Activated naive CD4-positive, alpha-beta T cell treated with anti-CD3 and anti-CD28 coated beads, Interleukin-2, amount 50 U/mL, for 72 hours (primary cell): ENCODE measurements around the gene KRTAP12-3. TPM values are rescaled to one million over a fixed set of nuclear protein-coding genes. Genes with fewer than 3 reads are reported as not detected.
"Not testable (repeated sequence)": the region's sequence is repeated elsewhere in the genome, so short reads cannot be mapped to it uniquely, and the experiment has no call there.

Source experiments
- ATAC-seq, 2 donors: fragments of 150-1000 bp; cut with Tn5 transposase; 2 replicates each; pipeline ENCODE4 v1.10.0; 2021; ENCODE audit warnings: mild to moderate bottlenecking in 2 of 2, moderate library complexity in 2 of 2
- DNase-seq, 2 donors: peaks; one replicate each; pipeline ENCODE4 v3.0.0; 2021 to 2022; ENCODE audit warnings: low spot score in 2 of 2
- H3K27ac Mint-ChIP-seq, 2 donors: one replicate each; pipeline ENCODE4 v1.8.0; 2022; ENCODE audit warnings: mild to moderate bottlenecking in 2 of 2, mixed read lengths in 2 of 2
- H3K36me3 Mint-ChIP-seq, 2 donors: one replicate each; pipeline ENCODE4 v1.8.0; 2022; ENCODE audit warnings: mixed read lengths in 2 of 2
- H3K9me3 Mint-ChIP-seq, 2 donors: one replicate each; pipeline ENCODE4 v1.8.0; 2022; ENCODE audit warnings: mixed read lengths in 2 of 2
- total RNA-seq, 2 donors: library from RNA; stranded (reverse); gene quantifications; one replicate each; pipeline ENCODE4 v1.2.3, GENCODE V29; 2022

KRTAP12-3 gene
- total RNA-seq, 2 donors from 2014 or later: not detected

DNA sequence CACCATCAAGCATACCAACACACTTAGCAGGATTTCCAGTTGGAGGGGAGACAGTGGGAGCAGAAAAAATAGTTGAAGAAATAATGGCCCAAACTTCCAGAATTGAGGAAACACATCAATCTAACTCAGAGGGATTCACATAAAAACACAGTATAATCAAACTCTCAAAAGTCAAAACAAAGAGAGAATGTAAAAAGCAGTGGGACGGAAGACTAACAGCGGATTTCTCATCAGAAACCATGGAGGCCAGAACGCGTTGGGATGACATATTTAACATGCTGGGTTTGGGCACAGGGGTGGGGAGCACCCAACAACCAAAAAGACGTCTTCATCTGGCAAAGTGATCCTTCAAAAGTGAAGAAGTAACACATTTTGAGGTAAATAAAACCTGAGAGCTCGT, 37.8 kb upstream of the KRTAP12-3 start:
- Mint-ChIP-seq H3K9me3 (peaks cover 50 to 51% of the 10 kb centered on the region in 2 donors), H3K36me3 (peaks cover 53 to 57% of the 10 kb centered on the region in 2 donors), H3K27ac (no peak overlapping the region)
- DNase-seq: no peak
- ATAC-seq: no peak

DNA sequence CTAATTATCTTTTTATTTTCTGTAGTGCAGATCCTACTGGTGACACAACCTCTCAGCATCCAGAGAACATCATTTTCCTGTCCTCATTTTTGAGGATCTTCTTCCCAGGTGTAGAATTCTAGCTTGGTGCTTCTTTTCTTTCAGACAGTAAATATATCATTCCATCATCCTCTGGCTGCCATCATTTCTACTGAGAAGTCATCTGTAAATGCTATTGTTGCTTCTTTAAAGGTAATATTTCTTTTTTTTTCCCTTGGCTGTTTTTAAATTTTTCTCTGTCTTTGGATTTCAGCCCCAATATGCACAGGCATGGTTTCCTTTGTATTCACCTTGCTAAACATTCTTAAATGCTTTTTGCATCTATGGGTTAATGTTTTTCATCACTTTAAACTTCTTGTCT, 34.2 kb upstream of the KRTAP12-3 start:
- Mint-ChIP-seq H3K36me3 (peaks cover 48 to 53% of the 10 kb centered on the region in 2 donors), H3K9me3 (peaks cover 46 to 52% of the 10 kb centered on the region in 2 donors), H3K27ac (no peak overlapping the region)
- ATAC-seq (no peak), DNase-seq (no peak)

DNA sequence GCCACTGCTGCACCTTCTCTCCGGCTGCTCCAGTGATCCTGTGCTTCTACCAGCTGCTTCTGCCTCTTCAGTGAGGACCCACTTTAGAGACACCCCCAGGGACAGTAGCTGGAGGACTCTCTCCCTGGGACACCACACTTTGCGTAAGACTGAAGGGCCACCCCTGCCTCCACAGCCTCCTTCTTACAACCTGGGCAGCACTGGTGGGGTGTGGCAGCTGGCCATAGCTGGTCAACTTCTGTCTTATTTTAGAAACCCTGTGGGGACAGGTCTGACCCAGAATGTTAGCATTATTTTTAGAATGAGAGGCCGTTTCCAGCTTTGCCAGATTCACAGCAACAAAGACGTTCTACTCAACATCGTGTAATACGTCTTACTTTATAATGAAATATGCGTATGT, 32.0 kb upstream of the KRTAP12-3 start:
- Mint-ChIP-seq H3K9me3 (peaks cover 32 to 41% of the 10 kb centered on the region in 2 donors), H3K36me3 (peaks cover 36 to 42% of the 10 kb centered on the region in 2 donors), H3K27ac (no peak overlapping the region)
- no peak for DNase-seq
- no peak for ATAC-seq

DNA sequence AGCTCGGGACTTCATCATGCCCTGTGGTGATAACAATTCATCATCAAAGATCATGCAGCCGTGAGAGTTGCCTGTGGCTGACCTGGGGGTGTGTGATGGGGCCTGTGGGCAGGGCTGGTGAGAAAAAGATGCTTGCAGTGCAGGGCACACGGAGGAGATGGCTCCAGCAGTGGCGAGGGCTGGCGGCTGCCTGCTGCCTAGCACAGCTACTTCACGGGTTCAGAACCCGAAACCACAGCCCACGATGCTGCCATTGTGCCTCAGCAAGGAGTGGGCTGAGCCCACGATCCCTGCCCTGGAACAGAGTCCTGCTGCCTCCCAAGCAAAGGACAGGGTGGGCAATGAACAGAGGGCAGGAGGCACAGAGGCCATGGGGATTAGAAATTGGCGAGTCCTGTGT, 31.5 kb upstream of the KRTAP12-3 start:
- H3K9me3 Mint-ChIP-seq: peaks cover 35 to 44% of the 10 kb centered on the region in 2 donors
- H3K36me3 Mint-ChIP-seq: peaks cover 38 to 45% of the 10 kb centered on the region in 2 donors
- ATAC-seq (no peak), DNase-seq (no peak)
- H3K27ac Mint-ChIP-seq: no peak overlapping the region

DNA sequence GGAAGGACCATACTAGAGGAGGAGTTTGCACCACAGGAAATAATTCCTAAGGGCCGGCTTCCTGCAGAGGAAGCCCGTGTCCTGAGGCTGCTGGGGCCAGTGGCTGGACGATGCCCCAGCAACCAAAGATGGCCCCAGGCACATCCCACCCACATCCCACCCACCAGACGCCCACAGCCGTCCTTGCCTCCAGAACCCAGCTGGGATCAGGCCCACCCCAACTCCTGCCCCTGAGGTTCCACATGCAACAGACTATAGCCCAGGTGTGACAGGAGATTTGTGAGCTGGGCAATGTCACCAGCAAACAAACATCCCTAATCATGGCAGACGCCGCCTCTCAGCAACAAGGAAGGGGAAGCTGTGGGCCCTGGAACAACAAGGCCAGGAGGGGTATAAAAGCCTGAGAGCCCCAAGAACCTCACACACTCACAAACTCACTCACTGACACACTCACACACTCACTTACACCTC, 31.0 kb upstream of the KRTAP12-3 start, which contains the start of gene KRTAP10-9:
Gene KRTAP10-9 (plus strand): TSS at position 421 of the 471 bp plus-strand sequence. CDS start 79 bp downstream, outside the sequence.
- DNase-seq: no peak
- ATAC-seq: no peak
- Mint-ChIP-seq H3K36me3 (peaks cover 38 to 50% of the 10 kb centered on the region in 2 donors), H3K27ac (no peak within 1 kb of the TSS), H3K9me3 (peaks cover 38 to 49% of the 10 kb centered on the region in 2 donors)

DNA sequence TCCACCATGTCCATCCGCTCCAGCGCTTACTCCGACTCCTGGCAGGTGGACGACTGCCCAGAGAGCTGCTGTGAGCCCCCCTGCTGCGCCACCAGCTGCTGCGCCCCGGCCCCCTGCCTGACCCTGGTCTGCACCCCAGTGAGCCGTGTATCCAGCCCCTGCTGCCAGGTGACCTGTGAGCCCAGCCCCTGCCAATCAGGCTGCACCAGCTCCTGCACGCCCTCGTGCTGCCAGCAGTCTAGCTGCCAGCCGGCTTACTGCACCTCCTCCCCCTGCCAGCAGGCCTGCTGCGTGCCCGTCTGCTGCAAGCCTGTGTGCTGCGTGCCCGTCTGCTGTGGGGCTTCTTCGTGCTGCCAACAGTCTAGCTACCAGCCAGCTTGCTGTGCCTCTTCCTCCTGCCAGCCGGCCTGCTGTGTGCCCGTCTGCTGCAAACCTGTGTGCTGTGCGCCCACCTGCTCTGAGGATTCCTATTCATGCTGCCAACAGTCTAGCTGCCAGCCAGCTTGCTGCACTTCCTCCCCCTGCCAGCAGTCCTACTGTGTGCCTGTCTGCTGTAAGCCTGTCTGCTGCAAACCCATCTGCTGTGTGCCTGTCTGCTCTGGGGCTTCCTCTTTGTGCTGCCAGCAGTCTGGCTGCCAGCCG, 30.4 kb upstream of the KRTAP12-3 start:
- not testable (repeated sequence) for ATAC-seq, DNase-seq, H3K27ac Mint-ChIP-seq
- H3K9me3 Mint-ChIP-seq: peaks cover 42 to 53% of the 10 kb centered on the region in 2 donors
- peaks cover 37 to 51% of the 10 kb centered on the region in 2 donors for H3K36me3 Mint-ChIP-seq

DNA sequence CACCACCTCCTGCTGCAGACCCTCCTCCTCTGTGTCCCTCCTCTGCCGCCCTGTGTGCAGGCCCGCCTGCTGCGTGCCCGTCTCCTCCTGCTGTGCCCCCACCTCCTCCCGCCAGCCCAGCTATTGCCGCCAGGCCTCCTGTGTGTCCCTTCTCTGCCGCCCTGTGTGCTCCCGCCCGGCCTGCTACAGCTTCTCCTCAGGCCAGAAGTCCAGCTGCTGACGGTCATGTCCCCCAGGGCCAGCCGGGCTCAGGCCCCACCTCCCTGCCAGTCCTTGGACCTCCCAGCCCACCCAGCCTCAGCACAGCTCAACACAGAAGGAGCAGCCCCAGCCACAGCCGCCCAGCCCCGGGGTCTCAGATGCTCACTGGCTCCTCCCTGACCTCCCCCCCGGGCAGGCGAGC, 29.9 kb upstream of the KRTAP12-3 start:
- peaks cover 31 to 45% of the 10 kb centered on the region in 2 donors for H3K36me3 Mint-ChIP-seq
- H3K9me3 Mint-ChIP-seq: peaks cover 36 to 51% of the 10 kb centered on the region in 2 donors
- not testable (repeated sequence) for DNase-seq, H3K27ac Mint-ChIP-seq, ATAC-seq

DNA sequence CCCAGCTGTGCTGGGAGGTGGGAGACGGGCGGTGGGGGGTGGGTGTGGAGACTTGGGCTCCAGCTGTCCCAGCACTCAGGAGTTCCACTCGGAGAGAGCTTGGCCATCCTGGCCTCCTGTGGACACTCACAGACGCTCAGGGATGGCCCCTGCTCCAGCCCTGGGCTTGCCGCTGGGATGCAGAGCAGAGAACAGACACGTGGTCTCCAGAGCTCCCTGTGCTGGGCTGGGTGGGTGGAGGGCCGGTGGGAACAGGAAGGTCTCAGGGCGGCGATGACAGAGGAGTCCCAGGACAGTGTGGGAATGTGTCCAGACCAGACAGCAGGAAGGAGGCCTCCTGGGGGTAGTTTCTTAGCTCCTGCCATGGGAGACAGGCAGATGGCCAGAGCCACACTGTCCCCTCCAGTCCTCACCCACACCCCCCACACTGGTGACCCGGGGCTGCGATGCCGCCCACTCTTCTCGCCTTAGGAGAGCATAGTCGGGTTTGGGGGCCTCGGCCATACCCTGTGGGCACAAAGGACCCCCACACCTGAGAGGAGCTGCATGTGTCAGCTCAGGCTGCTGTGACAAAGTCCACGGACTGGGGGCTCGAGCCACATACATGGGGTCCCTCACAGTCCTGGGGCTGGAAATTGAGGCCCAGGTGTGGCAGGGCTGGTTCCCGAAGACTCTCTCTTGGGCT, 28.9 kb upstream of the KRTAP12-3 start:
- Mint-ChIP-seq H3K9me3 (peaks cover 30 to 47% of the 10 kb centered on the region in 2 donors), H3K27ac (no peak overlapping the region), H3K36me3 (peaks cover 24 to 36% of the 10 kb centered on the region in 2 donors)
- DNase-seq (no peak), ATAC-seq (no peak)

DNA sequence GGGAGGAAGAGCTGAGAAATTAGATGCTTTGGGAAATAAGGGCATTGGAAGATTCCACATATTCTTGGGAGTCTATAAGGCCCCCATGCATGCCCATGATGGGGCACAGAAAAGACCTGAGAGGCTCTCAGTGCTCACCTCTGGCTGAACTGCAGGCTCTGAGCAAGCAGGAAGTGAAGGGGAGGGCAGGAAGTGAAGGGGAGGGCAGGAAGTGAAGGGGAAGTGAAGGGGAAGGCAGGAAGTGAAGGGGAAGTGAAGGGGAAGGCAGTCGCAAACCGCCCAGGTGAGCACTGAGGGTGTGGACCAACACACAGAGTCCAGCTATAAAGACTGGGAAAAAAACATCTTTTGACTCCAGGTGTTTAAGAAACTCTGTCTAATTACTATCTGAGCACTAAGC, 27.3 kb upstream of the KRTAP12-3 start:
- Mint-ChIP-seq H3K36me3 (peaks cover 19 to 24% of the 10 kb centered on the region in 2 donors), H3K27ac (peak overlapping the region in 1 of 2 donors; percentile 66), H3K9me3 (peaks cover 27 to 35% of the 10 kb centered on the region in 2 donors)
- DNase-seq (no peak), ATAC-seq (no peak)

DNA sequence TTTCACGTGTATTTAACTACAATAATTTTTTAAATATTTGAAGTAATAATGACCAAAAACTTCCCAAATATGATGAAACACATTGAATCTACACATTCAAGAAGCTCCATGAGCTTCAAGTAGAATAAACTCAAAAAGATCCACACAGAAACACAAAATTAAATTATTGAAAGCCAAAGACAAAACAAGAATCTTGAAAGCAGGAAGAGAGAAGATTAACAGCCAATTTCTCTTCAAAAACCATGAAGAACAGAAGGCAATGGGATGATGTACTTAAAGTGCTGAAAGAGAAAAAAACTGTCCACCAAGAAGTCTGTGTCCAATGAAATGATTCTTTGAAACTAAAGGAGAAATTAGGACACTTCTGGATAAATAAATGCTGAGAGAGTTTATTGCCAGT, 25.7 kb upstream of the KRTAP12-3 start:
- Mint-ChIP-seq H3K36me3 (peaks cover 19 to 24% of the 10 kb centered on the region in 2 donors), H3K27ac (no peak overlapping the region), H3K9me3 (peaks cover 27 to 35% of the 10 kb centered on the region in 2 donors)
- no peak for ATAC-seq
- DNase-seq: no peak

DNA sequence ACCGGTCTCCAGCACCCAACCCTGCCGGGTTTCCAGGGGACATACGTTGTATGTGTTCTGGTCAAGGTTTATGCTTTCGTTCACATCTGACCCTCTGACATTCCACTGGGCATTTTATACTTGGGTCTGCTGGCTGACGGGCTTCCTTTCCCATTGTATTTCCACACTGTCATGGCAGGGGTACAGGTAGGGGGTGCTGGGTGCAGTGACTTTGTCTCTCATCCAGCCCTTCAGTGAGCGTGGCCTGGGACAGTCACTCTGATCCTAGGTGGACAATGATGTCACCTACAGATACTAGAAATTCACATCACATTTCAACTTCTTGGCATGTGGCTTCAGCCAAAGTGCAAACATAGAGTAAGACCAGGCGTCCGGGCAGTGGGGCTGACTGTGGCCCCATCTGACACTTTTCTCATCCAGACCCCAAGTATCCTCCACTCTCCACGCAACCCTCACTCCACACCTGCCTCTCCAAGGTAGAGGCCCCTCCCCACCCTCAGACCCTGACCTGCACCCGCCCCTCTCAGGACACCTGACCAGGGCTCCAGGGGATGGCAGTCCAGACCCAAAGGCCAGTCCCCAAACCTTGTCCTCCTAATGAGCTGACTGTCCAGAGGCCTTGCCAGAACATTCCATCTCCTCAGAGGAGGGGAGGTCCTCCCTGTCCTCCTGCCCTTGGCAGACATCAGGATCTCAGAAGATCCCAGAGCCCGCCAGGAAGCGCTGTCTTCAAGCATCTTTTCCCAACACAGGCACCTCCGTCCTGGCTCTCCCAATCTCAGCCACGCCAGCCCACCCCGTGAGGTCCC, 21.3 kb upstream of the KRTAP12-3 start:
- ATAC-seq: no peak
- H3K9me3 Mint-ChIP-seq: peaks cover 20 to 28% of the 10 kb centered on the region in 2 donors
- no peak overlapping the region for H3K27ac Mint-ChIP-seq
- no peak for DNase-seq
- peaks cover 11 to 13% of the 10 kb centered on the region in 2 donors for H3K36me3 Mint-ChIP-seq

DNA sequence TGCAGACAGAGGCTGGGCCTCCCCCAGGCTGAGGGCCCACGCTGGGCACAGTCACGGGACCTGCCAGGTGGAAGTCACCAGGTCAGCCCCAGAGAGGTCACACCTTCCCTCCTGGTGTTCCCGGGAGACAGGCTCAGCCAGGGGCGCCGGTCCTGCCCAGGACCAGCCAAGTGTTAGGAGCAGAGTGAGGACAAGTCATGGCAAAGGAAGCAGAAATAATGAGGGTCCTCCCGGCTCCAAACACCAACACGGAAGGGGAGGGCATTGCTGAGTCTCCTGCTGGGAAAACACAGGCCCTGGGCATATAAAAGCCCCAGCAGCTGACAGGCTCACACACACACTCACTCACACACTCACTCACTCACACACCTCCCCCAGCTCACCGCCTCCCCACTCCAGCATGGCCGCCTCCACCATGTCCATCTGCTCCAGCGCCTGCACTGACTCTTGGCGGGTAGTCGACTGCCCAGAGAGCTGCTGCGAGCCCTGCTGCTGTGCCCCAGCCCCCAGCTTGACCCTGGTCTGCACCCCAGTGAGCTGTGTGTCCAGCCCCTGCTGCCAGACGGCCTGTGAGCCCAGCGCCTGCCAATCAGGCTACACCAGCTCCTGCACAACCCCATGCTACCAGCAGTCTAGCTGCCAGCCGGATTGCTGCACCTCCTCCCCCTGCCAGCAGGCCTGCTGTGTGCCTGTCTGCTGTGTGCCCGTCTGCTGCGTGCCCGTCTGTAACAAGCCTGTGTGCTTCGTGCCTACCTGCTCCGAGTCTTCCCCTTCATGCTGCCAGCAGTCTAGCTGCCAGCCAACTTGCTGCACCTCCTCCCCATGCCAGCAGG, 20.5 kb upstream of the KRTAP12-3 start, which contains the start of gene KRTAP10-10:
Gene KRTAP10-10 (plus strand): TSS at position 339 of the 833 bp plus-strand sequence. CDS start 62 bp downstream, at position 401.
- Mint-ChIP-seq H3K36me3 (peaks cover 8 to 14% of the 10 kb centered on the region in 2 donors), H3K9me3 (peaks cover 14 to 25% of the 10 kb centered on the region in 2 donors), H3K27ac (no peak within 1 kb of the TSS)
- ATAC-seq: no peak
- DNase-seq: no peak

DNA sequence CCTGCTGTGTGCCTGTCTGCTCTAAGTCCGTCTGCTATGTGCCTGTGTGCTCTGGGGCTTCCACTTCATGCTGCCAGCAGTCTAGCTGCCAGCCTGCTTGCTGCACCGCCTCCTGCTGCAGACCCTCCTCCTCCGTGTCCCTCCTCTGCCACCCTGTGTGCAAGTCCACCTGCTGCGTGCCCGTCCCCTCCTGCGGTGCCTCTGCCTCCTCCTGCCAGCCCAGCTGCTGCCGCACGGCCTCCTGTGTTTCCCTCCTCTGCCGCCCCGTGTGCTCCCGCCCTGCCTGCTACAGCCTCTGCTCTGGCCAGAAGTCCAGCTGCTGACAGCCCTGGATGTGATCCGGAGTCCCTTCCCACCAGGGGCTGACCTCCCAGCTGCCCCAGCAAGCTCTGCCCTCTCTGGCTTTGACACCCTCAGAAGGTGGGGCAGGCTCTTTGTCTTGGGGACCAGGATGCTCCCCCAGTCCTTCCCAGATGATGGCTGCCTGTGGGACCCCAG, 19.8 kb upstream of the KRTAP12-3 start:
- peaks cover 17 to 25% of the 10 kb centered on the region in 2 donors for H3K9me3 Mint-ChIP-seq
- H3K27ac Mint-ChIP-seq, DNase-seq, ATAC-seq: not testable (repeated sequence)
- peaks cover 11 to 17% of the 10 kb centered on the region in 2 donors for H3K36me3 Mint-ChIP-seq

DNA sequence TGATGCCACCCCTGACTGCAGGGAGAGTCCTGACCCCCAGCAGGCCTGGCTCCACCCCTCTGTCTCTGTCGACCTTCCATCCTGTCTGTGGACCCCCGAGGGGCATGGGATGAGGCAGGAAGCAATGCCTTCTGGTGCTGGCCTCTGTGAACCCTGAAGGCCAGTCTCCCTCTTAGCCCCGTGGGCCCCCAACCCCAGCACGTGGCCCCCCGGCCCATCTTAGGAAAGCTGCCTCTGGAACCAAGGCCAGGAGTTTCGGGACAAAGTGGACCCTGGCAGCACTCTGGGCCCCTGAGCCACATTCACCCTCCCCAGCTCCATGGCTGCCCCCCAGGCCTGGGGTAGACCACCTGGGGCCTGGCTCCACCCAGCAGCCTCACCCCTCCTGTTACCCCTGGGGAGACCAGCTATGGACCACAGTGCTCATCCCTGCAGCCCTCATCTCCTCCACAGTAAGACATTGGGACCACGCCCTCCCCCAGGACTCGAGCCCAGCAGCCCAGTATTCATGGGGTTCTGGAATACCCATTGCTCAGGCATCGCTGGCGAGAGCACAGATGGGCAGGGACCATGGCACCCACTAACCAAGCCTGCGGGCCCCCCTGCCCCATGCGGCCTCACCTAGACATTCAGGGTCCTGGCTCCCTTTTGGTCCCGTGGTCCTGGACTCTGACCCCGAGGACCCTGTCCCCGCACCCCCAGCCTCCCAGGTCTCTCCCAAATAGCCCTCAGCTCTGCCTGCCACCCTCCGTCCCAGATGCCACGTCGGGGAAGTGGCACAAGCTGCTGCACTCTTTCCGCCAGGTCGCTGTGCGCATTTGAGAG, 19.0 kb upstream of the KRTAP12-3 start:
- DNase-seq, ATAC-seq: not testable (repeated sequence)
- peaks cover 19 to 25% of the 10 kb centered on the region in 2 donors for H3K36me3 Mint-ChIP-seq

DNA sequence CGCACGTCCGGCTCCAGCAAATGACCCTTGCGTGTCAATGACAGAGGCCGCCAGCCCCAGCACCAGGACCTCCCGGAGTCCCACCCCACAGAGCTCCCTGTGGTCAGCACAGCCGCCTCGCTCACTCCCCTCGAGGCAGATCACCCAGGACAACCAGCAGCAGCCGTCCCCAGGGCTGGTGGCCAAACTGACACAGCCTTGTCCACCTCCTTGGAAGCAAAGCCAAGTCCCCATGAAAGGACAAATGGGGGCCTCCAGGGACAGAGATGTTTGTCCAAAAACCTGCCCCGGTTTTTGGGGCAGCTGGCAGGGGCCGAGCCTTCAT, 18.4 kb upstream of the KRTAP12-3 start:
- Mint-ChIP-seq H3K36me3 (peaks cover 25% of the 10 kb centered on the region in 2 donors), H3K9me3 (peaks cover 24 to 32% of the 10 kb centered on the region in 2 donors), H3K27ac (no peak overlapping the region)
- DNase-seq (no peak), ATAC-seq (no peak)

More for the DNA sequence above, 19.0 kb upstream of the KRTAP12-3 start:
- H3K9me3 Mint-ChIP-seq: peaks cover 24 to 28% of the 10 kb centered on the region in 2 donors
- H3K27ac Mint-ChIP-seq: not testable (repeated sequence)
